HepG2 (cell line): ENCODE results near the gene CD8A. TPM values are rescaled to one million over a fixed set of nuclear protein-coding genes. Genes with fewer than 3 reads are reported as not detected.
A peak's percentile ranks its signal among the peaks of the same experiment; 100 is the strongest.

Source experiments
- ATAC-seq: fragments of 200-7000 bp; cut with Tn5 transposase; 3 replicates; pipeline ENCODE4 v1.9.1; 2020; ENCODE audit warnings: mild to moderate bottlenecking, moderate library complexity
- BruUV-seq: library from RNA; stranded (reverse); fragments of 400-500 nt; replicated peaks from 2 replicates; lab custom pipeline; 2021; lab: Mats Ljungman, UMichigan
- CTCF ChIA-PET: fragments of 300-600 bp; formaldehyde crosslinking; extraction: SDS; loops from one replicate; lab custom pipeline; 2021; ENCODE audit warnings: low total read pairs, inconsistent platforms, low intra/inter-chr PET ratio; lab: Yijun Ruan, JAX
- POLR2A ChIA-PET: fragments of 350-600 bp; sonication (Branson Sonifier 250); formaldehyde crosslinking; loops from one replicate; lab custom pipeline; 2020; ENCODE audit warnings: antibody characterized with exemption, inconsistent platforms; lab: Yijun Ruan, JAX
- DNase-seq: peaks from one replicate; pipeline ENCODE4 v3.0.0-alpha.2; 2015; ENCODE audit warnings: low spot score
- FAIRE-seq: peaks from 3 replicates; lab custom pipeline; 2011; peaks lifted over from hg19 to GRCh38; lab: Jason Lieb, UNC
- H2AFZ ChIP-seq: one replicate; pipeline ENCODE4 v1.6.1; 2011; ENCODE audit warnings: low read length, inconsistent platforms
- H3K27ac ChIP-seq: fragments of 300-600 bp; 3 replicates; pipeline ENCODE4 v1.8.0; 2011; ENCODE audit warnings: mixed run types, mild to moderate bottlenecking, mixed read lengths, low read length, inconsistent platforms; ENCODE audit not compliant: insufficient read depth; ENCODE audit errors: extremely low read length
- H3K27me3 ChIP-seq, 2 experiments: fragments of 200-600 bp in 1 of 2; 2 replicates in 1 of 2; 3 replicates in 1 of 2; pipeline versions ENCODE4 v1.6.0 to v1.8.0; 2011; ENCODE audit warnings: low read length in 2 of 2, mild to moderate bottlenecking in 2 of 2, moderate library complexity in 2 of 2, inconsistent platforms in 1 of 2; ENCODE audit not compliant: insufficient read depth in 2 of 2, control insufficient read depth in 1 of 2
- H3K36me3 ChIP-seq, 2 experiments: fragments of 200-600 bp in 1 of 2; replicated peaks in 1 of 2; 2 replicates in 1 of 2; 3 replicates in 1 of 2; pipeline versions ENCODE4 v1.5.1 to v1.8.0; 2011; ENCODE audit warnings: low read length in 2 of 2, inconsistent platforms in 1 of 2; ENCODE audit not compliant: insufficient read depth in 2 of 2, control insufficient read depth in 1 of 2
- H3K4me1 ChIP-seq: 2 replicates; pipeline ENCODE4 v1.5.1; 2012; ENCODE audit warnings: low read length, inconsistent platforms; ENCODE audit not compliant: insufficient read depth
- H3K4me2 ChIP-seq: 2 replicates; pipeline ENCODE4 v1.6.0; 2011; ENCODE audit warnings: low read depth, low read length, inconsistent platforms
- H3K4me3 ChIP-seq, 3 experiments: fragments of 200-600 bp in 1 of 3; sonication (generic), shearing (Covaris generic) in 1 of 3; replicated peaks in 1 of 3; 2 replicates each; pipeline ENCODE4 v1.5.1; 2011 to 2016; ENCODE audit warnings: low read length in 3 of 3, inconsistent platforms in 2 of 3, low read depth in 2 of 3, mild to moderate bottlenecking in 2 of 3, control low read depth in 1 of 3, mixed read lengths in 1 of 3; ENCODE audit not compliant: insufficient read depth in 1 of 3
- H3K79me2 ChIP-seq: one replicate; pipeline ENCODE4 v1.6.1; 2011; ENCODE audit warnings: low read length, inconsistent platforms; ENCODE audit not compliant: insufficient read depth
- H3K9ac ChIP-seq: 2 replicates; pipeline ENCODE4 v1.6.0; 2011; ENCODE audit warnings: mild to moderate bottlenecking, low read depth, low read length, inconsistent platforms; ENCODE audit not compliant: insufficient read depth
- H3K9me3 ChIP-seq: 2 replicates; pipeline ENCODE4 v1.5.1; 2012; ENCODE audit warnings: mild to moderate bottlenecking, low read length
- H4K20me1 ChIP-seq: 2 replicates; pipeline ENCODE4 v1.6.0; 2011; ENCODE audit warnings: inconsistent platforms, mild to moderate bottlenecking, low read length, moderate library complexity; ENCODE audit not compliant: insufficient read depth
- HNF4A ChIP-seq: sonication (generic); formaldehyde crosslinking; IDR thresholded peaks from 2 replicates; pipeline ENCODE4 v1.4.0; 2020; ENCODE audit warnings: missing genetic modification reagents
- HOXD1 ChIP-seq: sonication (generic); formaldehyde crosslinking; IDR thresholded peaks from 2 replicates; pipeline ENCODE4 v1.5.0; 2020; ENCODE audit warnings: missing genetic modification reagents
- MBD4 ChIP-seq: IDR thresholded peaks from 2 replicates; pipeline ENCODE4 v1.6.1; 2012; ENCODE audit warnings: low read length, inconsistent platforms, borderline replicate concordance
- MTF1 ChIP-seq: sonication (generic); formaldehyde crosslinking; IDR thresholded peaks from 2 replicates; pipeline ENCODE4 v1.5.0; 2020; ENCODE audit warnings: missing genetic modification reagents
- NFYB ChIP-seq: sonication (generic); formaldehyde crosslinking; IDR thresholded peaks from 2 replicates; pipeline ENCODE4 v1.4.0; 2020; ENCODE audit warnings: missing genetic modification reagents
- NONO ChIP-seq, 2 experiments: fragments of 450-650 bp in 1 of 2; sonication (generic) in 1 of 2; formaldehyde crosslinking in 1 of 2; IDR thresholded peaks in 1 of 2; conservative IDR thresholded peaks in 1 of 2; 2 replicates each; pipeline versions ENCODE4 v1.6.1 to v1.8.0; 2017 to 2022; ENCODE audit warnings: mild to moderate bottlenecking in 1 of 2, missing genetic modification reagents in 1 of 2, moderate library complexity in 1 of 2
- RXRB ChIP-seq: IDR thresholded peaks from 2 replicates; pipeline ENCODE4 v1.6.1; 2016; ENCODE audit warnings: borderline replicate concordance, missing genetic modification reagents, missing compliant biosample characterization
- TCF12 ChIP-seq, 2 experiments: fragments of 450-650 bp in 1 of 2; sonication (generic) in 1 of 2; formaldehyde crosslinking in 1 of 2; IDR thresholded peaks; 2 replicates each; pipeline versions ENCODE4 v1.6.1 to v1.8.0; 2017 to 2022; ENCODE audit warnings: antibody characterized with exemption in 1 of 2, mild to moderate bottlenecking in 1 of 2, missing genetic modification reagents in 1 of 2, moderate library complexity in 1 of 2
- TCF7 ChIP-seq: sonication (generic); IDR thresholded peaks from 2 replicates; pipeline ENCODE4 v1.6.1; 2016; ENCODE audit warnings: antibody characterized with exemption, low read depth
- ZNF225 ChIP-seq: sonication (generic); formaldehyde crosslinking; IDR thresholded peaks from 2 replicates; pipeline ENCODE4 v1.4.0; 2020; ENCODE audit warnings: mild to moderate bottlenecking, missing genetic modification reagents
- ZNF674 ChIP-seq: sonication (generic); formaldehyde crosslinking; IDR thresholded peaks from 2 replicates; pipeline ENCODE4 v1.5.0; 2020; ENCODE audit warnings: low read depth, mild to moderate bottlenecking, missing genetic modification reagents
- ZNF720 ChIP-seq: sonication (generic); formaldehyde crosslinking; IDR thresholded peaks from 2 replicates; pipeline ENCODE4 v1.4.0; 2020; ENCODE audit warnings: missing genetic modification reagents
- WGBS: methylation state at CpG from one replicate; pipeline ENCODE4 v1.1.6; 2017; ENCODE audit warnings: low lambda C conversion rate; 5-methylcytosine and 5-hydroxymethylcytosine counted together
- in situ Hi-C: cut with HindIII; loops from 2 replicates; pipeline ENCODE4 v1.10.0; 2017; ENCODE audit warnings: low pct_unique_long_range_greater_than_20kb; ENCODE audit not compliant: extremely low pct_ligation_motif_present
- intact Hi-C: fragments of 100-400 bp; cut with micrococcal nuclease; formaldehyde crosslinking; loops from one replicate; pipeline ENCODE4 v1.10.0; 2022; ENCODE audit not compliant: unreplicated experiment
- polyA plus RNA-seq, 8 experiments: library from polyadenylated mRNA; depleted of rRNA in 3 of 8; stranded (reverse) in 7 of 8; unstranded in 1 of 8; fragments of >200 nt; fragmentation: Illumina TruSeq in 4 of 8; extraction: Trizol in 4 of 8; gene quantifications; 2 replicates each; pipeline versions ENCODE4 v1.2.1 to v1.2.3, GENCODE V29; 2011 to 2016; ENCODE audit warnings: low read depth in 4 of 8, missing spikeins in 1 of 8, mixed read lengths in 1 of 8; ENCODE audit not compliant: insufficient read depth in 1 of 8
- total RNA-seq, 5 experiments: library from RNA; depleted of rRNA; stranded (reverse); fragments of >200 nt; fragmentation: Illumina TruSeq; extraction: Trizol; gene quantifications; 2 replicates each; pipeline ENCODE4 v1.2.3, GENCODE V29; 2016; ENCODE audit warnings: low read depth in 1 of 5
- TF ChIP-seq, protein P1 (sequence below): sonication (generic); formaldehyde crosslinking; IDR thresholded peaks from 2 replicates; pipeline ENCODE4 v1.5.1; 2020; ENCODE audit warnings: missing genetic modification reagents, mild to moderate bottlenecking, borderline replicate concordance
- TF ChIP-seq, protein P2 (sequence below): sonication (generic); formaldehyde crosslinking; IDR thresholded peaks from 2 replicates; pipeline ENCODE4 v1.9.0; 2021; ENCODE audit warnings: missing genetic modification reagents, borderline replicate concordance

CD8A gene
- total and polyA plus RNA-seq, 2 of the 13 experiments (the other 11 are each of a cell fraction or from before 2014, with no cell fraction given), result 0.09 TPM; not detected in 1

DNA sequence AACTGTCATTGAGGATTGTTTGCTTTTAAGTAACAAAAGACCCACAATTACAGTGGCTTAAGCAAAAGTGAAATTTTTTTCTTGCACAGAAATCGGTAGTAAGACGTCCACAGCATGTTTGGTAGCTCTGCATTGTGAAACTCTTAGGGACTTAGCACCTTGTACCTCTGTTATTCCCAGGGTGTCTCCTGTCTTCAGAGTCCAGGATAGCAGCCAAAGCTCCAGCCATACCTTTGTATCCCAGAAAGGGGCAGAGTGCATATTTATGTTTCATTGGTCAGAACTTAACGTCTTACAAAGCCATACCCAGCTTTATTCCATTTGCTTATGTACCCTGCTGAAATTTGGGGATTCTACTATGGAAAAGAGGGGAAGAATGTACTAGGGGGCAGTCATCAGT, 37.8 kb downstream of the CD8A start:
- CTCF ChIA-PET, result no interaction called here
- ATAC-seq (no peak), FAIRE-seq (no peak), DNase-seq (no peak)
- Histone ChIP-seq H3K79me2 (peaks cover 33% of the 10 kb centered on the region), H3K27ac (no peak overlapping the region), H3K36me3 (peaks cover 16 to 81% of the 10 kb centered on the region in 2 experiments), H2AFZ (no peak overlapping the region), H4K20me1 (0 out of 2 replicates have a peak, but pooled peaks cover under 1% of the 10 kb centered on the region), H3K9me3 (peaks cover 13% of the 10 kb centered on the region), H3K4me2 (no peak overlapping the region), H3K4me3 (no peak overlapping the region), H3K27me3 (no peaks in the 10 kb centered on the region), H3K4me1 (no peaks in the 10 kb centered on the region), H3K9ac (no peak overlapping the region)
- TF ChIP-seq MBD4, result no peak
- no peak for TF ChIP-seq RXRB (CRISPR knock-in tag)
- TF ChIP-seq TCF7, result no peak
- peak; percentile 39 for TF ChIP-seq HNF4A (CRISPR knock-in tag)
- in situ Hi-C loops, result no loop called here
- no TSS peak for BruUV-seq
- intact Hi-C loops, result no loop called here
- POLR2A ChIA-PET, result no interaction called here
- WGBS, result 77% methylated on average over 3 of the region's 3 CpGs

DNA sequence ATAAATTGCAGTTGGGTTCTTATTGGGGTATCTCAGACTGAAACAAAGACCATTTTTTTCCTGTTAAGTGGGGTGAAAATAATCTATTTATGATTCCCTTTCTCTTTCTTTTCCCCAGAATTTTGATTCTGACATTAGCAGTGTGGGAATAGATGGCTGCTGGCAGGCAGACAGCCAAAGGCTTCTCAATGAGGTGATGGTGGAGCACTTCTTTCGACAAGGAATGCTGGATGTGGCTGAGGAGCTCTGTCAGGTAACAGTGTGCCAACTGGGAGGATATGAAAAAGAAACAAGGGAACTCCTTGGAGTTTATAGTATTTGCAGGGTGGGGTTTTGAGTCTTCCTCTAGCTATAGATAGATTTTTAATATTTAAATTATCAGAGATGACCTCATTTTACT, 38.9 kb downstream of the CD8A start:
- intact Hi-C loops, result no loop called here
- Histone ChIP-seq H4K20me1 (peaks cover 5% of the 10 kb centered on the region; the same call in 1 of the 2 replicates), H3K9me3 (peaks cover 13% of the 10 kb centered on the region)
- BruUV-seq, result no TSS peak
- TF ChIP-seq, protein P1, sequence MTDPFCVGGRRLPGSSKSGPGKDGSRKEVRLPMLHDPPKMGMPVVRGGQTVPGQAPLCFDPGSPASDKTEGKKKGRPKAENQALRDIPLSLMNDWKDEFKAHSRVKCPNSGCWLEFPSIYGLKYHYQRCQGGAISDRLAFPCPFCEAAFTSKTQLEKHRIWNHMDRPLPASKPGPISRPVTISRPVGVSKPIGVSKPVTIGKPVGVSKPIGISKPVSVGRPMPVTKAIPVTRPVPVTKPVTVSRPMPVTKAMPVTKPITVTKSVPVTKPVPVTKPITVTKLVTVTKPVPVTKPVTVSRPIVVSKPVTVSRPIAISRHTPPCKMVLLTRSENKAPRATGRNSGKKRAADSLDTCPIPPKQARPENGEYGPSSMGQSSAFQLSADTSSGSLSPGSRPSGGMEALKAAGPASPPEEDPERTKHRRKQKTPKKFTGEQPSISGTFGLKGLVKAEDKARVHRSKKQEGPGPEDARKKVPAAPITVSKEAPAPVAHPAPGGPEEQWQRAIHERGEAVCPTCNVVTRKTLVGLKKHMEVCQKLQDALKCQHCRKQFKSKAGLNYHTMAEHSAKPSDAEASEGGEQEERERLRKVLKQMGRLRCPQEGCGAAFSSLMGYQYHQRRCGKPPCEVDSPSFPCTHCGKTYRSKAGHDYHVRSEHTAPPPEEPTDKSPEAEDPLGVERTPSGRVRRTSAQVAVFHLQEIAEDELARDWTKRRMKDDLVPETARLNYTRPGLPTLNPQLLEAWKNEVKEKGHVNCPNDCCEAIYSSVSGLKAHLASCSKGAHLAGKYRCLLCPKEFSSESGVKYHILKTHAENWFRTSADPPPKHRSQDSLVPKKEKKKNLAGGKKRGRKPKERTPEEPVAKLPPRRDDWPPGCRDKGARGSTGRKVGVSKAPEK (CRISPR knock-in tag), result no peak
- TF ChIP-seq TCF12 (IDR thresholded peaks at IDR 0.05), result no peak
- TF ChIP-seq TCF12 (CRISPR knock-in tag; IDR thresholded peaks at IDR 0.05), result no peak
- no peak for TF ChIP-seq ZNF720 (CRISPR knock-in tag)
- no peak for TF ChIP-seq ZNF674 (CRISPR knock-in tag)
- TF ChIP-seq MTF1 (CRISPR knock-in tag), result no peak
- TF ChIP-seq NONO (IDR thresholded peaks at IDR 0.05), result no peak
- no peak for TF ChIP-seq NONO (CRISPR knock-in tag; conservative IDR thresholded peaks at IDR 0.05)
- no peak for TF ChIP-seq NFYB (CRISPR knock-in tag)
- TF ChIP-seq, protein P2, sequence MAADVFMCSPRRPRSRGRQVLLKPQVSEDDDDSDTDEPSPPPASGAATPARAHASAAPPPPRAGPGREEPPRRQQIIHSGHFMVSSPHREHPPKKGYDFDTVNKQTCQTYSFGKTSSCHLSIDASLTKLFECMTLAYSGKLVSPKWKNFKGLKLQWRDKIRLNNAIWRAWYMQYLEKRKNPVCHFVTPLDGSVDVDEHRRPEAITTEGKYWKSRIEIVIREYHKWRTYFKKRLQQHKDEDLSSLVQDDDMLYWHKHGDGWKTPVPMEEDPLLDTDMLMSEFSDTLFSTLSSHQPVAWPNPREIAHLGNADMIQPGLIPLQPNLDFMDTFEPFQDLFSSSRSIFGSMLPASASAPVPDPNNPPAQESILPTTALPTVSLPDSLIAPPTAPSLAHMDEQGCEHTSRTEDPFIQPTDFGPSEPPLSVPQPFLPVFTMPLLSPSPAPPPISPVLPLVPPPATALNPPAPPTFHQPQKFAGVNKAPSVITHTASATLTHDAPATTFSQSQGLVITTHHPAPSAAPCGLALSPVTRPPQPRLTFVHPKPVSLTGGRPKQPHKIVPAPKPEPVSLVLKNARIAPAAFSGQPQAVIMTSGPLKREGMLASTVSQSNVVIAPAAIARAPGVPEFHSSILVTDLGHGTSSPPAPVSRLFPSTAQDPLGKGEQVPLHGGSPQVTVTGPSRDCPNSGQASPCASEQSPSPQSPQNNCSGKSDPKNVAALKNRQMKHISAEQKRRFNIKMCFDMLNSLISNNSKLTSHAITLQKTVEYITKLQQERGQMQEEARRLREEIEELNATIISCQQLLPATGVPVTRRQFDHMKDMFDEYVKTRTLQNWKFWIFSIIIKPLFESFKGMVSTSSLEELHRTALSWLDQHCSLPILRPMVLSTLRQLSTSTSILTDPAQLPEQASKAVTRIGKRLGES (CRISPR knock-in tag), result no peak
- TF ChIP-seq ZNF225, result no peak
- TF ChIP-seq HOXD1 (CRISPR knock-in tag), result no peak
- TF ChIP-seq, all 625 proteins: peak for 0
- Histone ChIP-seq H3K9ac (no peak overlapping the region), H3K36me3 (peaks cover 16 to 80% of the 10 kb centered on the region in 2 experiments), H2AFZ (no peak overlapping the region), H3K27me3 (no peaks in the 10 kb centered on the region), H3K4me1 (no peaks in the 10 kb centered on the region), H3K4me2 (no peak overlapping the region), H3K27ac (no peak overlapping the region), H3K4me3 (no peak overlapping the region), H3K79me2 (peaks cover 35% of the 10 kb centered on the region)
- CTCF ChIA-PET, result no interaction called here
- POLR2A ChIA-PET, result no interaction called here
- in situ Hi-C loops, result no loop called here
- WGBS, result 100% methylated on average over 1 of the region's 1 CpG
- no peak for FAIRE-seq
- no peak for DNase-seq
- ATAC-seq, result no peak
